Measurements from ENCODE around the gene PRUNE2. TPM values are rescaled to one million over a fixed set of nuclear protein-coding genes. Genes with fewer than 3 reads are reported as not detected.

The PRUNE2 gene
- total and polyA plus RNA-seq, 8 donors = 1.4 to 19.1 (median 4.6) TPM

DNA sequence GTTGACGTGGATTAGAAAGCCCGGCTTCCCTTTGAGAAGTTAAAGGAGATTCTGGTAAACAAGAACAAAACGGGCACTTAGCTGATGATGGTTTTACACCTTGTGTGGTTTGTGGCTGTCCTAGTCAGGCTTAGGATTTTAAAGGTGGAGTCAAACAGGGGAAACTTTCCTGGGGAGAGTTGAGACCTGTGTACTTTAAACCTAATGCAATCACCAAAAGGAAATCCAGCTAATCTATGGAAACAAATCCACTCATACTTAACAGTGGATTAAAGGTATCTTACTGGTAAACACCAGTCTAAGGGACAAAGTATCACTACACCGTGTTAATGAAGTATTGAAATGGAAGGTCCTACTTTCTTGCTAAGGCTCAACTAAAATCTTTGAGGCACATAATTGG, 291.9 kb downstream of the PRUNE2 start:
- Histone ChIP-seq H3K4me3 (no peak overlapping the region), H3K36me3 (no peaks in the 10 kb centered on the region), H3K9me3 (no peaks in the 10 kb centered on the region), H3K4me1 (peaks cover 0 to 44% (median 0%) of the 10 kb centered on the region in 3 donors), H3K27me3 (no peaks in the 10 kb centered on the region), H3K27ac (no peak overlapping the region)
- intact Hi-C loops (cut with DNase I) = no loop called here
- DNase-seq (no peak), FAIRE-seq (peak; percentile 17), ATAC-seq (no peak)
- 91 to 95% methylated on average over 4 of the region's 4 CpGs for WGBS, 2 donors
- no peak for TF ChIP-seq CTCF (IDR thresholded peaks at IDR 0.05)

- H3K9me3 ChIP-seq = no peaks in the 10 kb centered on the region
- no peak overlapping the region for H3K27ac ChIP-seq
- ATAC-seq (no peak), FAIRE-seq (no peak), DNase-seq (no peak)
- no peak for TF ChIP-seq CTCF (IDR thresholded peaks at IDR 0.05)
- H3K4me1 ChIP-seq = peaks cover 0 to 42% (median 0%) of the 10 kb centered on the region in 3 donors
- WGBS, 2 donors = 96 to 98% methylated on average over 8 of the region's 8 CpGs
- intact Hi-C loops (cut with DNase I) = no loop called here
- no peaks in the 10 kb centered on the region for H3K27me3 ChIP-seq
- H3K4me3 ChIP-seq = no peak overlapping the region
- no peaks in the 10 kb centered on the region for H3K36me3 ChIP-seq
These were observed 292.6 kb downstream of the PRUNE2 start for GRCh38 chr9:76613150-76613781.

DNA sequence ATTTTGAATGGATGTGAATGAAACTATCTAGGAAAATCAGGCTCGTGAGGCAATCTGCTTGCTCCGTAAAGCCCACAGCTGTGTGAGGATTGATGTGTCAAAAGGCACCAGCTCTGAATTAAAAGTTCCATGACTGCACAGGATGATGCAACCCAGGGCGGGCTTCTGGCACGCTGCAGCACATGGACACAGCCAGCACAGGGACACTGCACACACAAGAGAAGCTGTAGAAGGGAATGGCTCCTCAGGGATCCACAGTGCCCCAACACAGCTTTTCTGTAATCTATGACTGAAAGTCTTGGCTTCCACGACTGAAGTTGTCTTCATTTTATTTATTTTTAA, 295.9 kb downstream of the PRUNE2 start:
- Histone ChIP-seq H3K4me1 (peaks cover 0 to 17% (median 0%) of the 10 kb centered on the region in 3 donors), H3K9me3 (no peaks in the 10 kb centered on the region), H3K27me3 (no peaks in the 10 kb centered on the region), H3K4me3 (no peak overlapping the region), H3K36me3 (no peaks in the 10 kb centered on the region), H3K27ac (no peak overlapping the region)
- DNase-seq = peak; percentile 25 to 62 (median 50)
- peak; percentile 82 to 95 (median 92) for ATAC-seq
- TF ChIP-seq CTCF (IDR thresholded peaks at IDR 0.05) = no peak
- no peak for FAIRE-seq
- 45 to 62% methylated on average over 5 of the region's 5 CpGs for WGBS, 2 donors
- intact Hi-C loops (cut with DNase I) = no loop called here

DNA sequence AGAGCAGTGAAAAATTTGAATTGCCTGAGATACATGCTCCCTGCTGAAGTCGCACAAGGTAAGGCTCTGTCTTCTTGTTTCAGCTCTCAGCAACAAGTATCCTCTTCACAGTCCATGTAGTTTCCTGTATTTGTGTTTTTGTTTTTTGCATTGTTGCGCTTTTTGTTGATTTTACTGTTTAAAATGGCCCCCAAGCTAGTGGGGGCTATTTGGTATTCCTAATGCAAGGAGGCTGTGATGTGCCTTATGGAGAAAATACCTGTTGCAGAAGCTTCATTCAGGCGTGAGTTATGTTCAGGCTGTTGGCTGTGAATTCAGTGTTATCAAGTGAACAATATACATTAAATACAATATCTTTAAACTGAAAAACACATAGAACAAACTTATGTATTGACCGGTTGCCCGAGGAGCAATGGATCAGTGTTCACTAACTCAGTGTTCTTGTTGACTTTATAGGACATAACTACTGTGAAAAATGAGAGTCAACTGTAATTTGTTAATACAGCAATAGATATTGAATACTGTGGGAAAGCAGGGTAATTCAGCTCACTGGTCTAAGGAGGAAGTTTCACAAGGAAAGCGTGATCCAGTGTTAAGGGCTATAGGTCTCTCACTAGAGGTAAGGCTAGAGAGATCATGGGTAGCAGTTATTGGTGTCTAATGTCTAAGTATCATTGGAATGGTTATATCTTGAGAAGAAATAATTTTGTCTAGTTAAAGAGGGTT, 296.5 kb downstream of the PRUNE2 start:
- no peak for TF ChIP-seq CTCF (IDR thresholded peaks at IDR 0.05)
- Histone ChIP-seq H3K27me3 (no peaks in the 10 kb centered on the region), H3K9me3 (no peaks in the 10 kb centered on the region), H3K4me3 (no peak overlapping the region), H3K36me3 (no peaks in the 10 kb centered on the region), H3K27ac (no peak overlapping the region), H3K4me1 (peaks cover 0 to 12% (median 0%) of the 10 kb centered on the region in 3 donors)
- WGBS, 2 donors = 88 to 92% methylated on average over 6 of the region's 6 CpGs
- ATAC-seq = peak in 2 of 4 donors; percentile 10 to 13
- no peak for FAIRE-seq
- intact Hi-C loops (cut with DNase I) = no loop called here
- no peak for DNase-seq
